D721Med (cell line): ENCODE results near the gene G6PC1.
"Not testable (repeated sequence)": the region's sequence is repeated elsewhere in the genome, so short reads cannot be mapped to it uniquely, and the experiment has no call there.

Experiments used
- DNase-seq: peaks from one replicate; pipeline ENCODE4 v3.0.0; 2011; ENCODE audit warnings: low spot score; ENCODE audit not compliant: insufficient read length
- FAIRE-seq: peaks from 2 replicates; lab custom pipeline; 2011; peaks lifted over from hg19 to GRCh38; lab: Jason Lieb, UNC
- CTCF ChIP-seq: IDR thresholded peaks from 2 replicates; pipeline ENCODE4 v1.5.1; 2012; ENCODE audit warnings: mild to moderate bottlenecking, control low read depth; ENCODE audit not compliant: insufficient read depth; ENCODE audit errors: missing control alignments

Gene G6PC1

GRCh38 chr17:42868338-42868737 lies 32.3 kb upstream of the G6PC1 start:
- no peak for FAIRE-seq
- DNase-seq = no peak
- no peak for TF ChIP-seq CTCF

GRCh38 chr17:42871647-42872046 lies 29.0 kb upstream of the G6PC1 start:
- no peak for TF ChIP-seq CTCF
- DNase-seq (no peak), FAIRE-seq (no peak)

GRCh38 chr17:42872251-42872965 lies 28.2 kb upstream of the G6PC1 start:
- no peak for TF ChIP-seq CTCF
- DNase-seq (no peak), FAIRE-seq (no peak)

GRCh38 chr17:42873315-42873714 lies 27.3 kb upstream of the G6PC1 start:
- no peak for DNase-seq
- no peak for TF ChIP-seq CTCF
- no peak for FAIRE-seq

- not testable (repeated sequence) for FAIRE-seq
These were observed 26.5 kb upstream of the G6PC1 start for GRCh38 chr17:42873932-42874695.

GRCh38 chr17:42877037-42877436 lies 23.6 kb upstream of the G6PC1 start:
- DNase-seq (no peak), FAIRE-seq (no peak)
- no peak for TF ChIP-seq CTCF

More at GRCh38 chr17:42873932-42874695, 26.5 kb upstream of the G6PC1 start:
- not testable (repeated sequence) for DNase-seq

GRCh38 chr17:42878123-42878880 lies 22.3 kb upstream of the G6PC1 start:
- FAIRE-seq (no peak), DNase-seq (no peak)
- TF ChIP-seq CTCF = no peak
